ENCODE data around the gene TMEM218.

TMEM218 gene

GRCh38 chr11:125155767-125156166, 44.3 kb upstream of the TMEM218 start:
- TF ChIP-seq USF1 (IDR thresholded peaks at IDR 0.05): no peak
- TF ChIP-seq TCF12 (IDR thresholded peaks at IDR 0.05; ENCODE audit: low read depth): no peak
- TF ChIP-seq ZBTB7A (IDR thresholded peaks at IDR 0.05; ENCODE audit: low read depth): no peak
- no peak for TF ChIP-seq EP300 (IDR thresholded peaks at IDR 0.05; ENCODE audit: borderline replicate concordance)
- TF ChIP-seq YY1 (IDR thresholded peaks at IDR 0.05; ENCODE audit: low read depth): no peak
- TF ChIP-seq EGR1 (IDR thresholded peaks at IDR 0.05): no peak
- TF ChIP-seq CREB1 (IDR thresholded peaks at IDR 0.05; ENCODE audit: low read depth): no peak
- no peak for TF ChIP-seq TEAD4 (IDR thresholded peaks at IDR 0.05)
- no peak for TF ChIP-seq FOXM1 (IDR thresholded peaks at IDR 0.05; ENCODE audit: borderline replicate concordance, low read depth)
- no peak for TF ChIP-seq TAF1 (IDR thresholded peaks at IDR 0.05; ENCODE audit: low read depth)
- no peak for TF ChIP-seq CEBPB (IDR thresholded peaks at IDR 0.05)
- TF ChIP-seq NFIC (IDR thresholded peaks at IDR 0.05): no peak
- no peak for TF ChIP-seq MAX (IDR thresholded peaks at IDR 0.05)
- TF ChIP-seq REST (IDR thresholded peaks at IDR 0.05; ENCODE audit: low read depth): no peak
- no peak for TF ChIP-seq RAD21 (IDR thresholded peaks at IDR 0.05; ENCODE audit: low read depth)

GRCh38 chr11:125155100-125155444, 43.6 kb upstream of the TMEM218 start:
- TF ChIP-seq MAX (IDR thresholded peaks at IDR 0.05) (no peak), TEAD4 (IDR thresholded peaks at IDR 0.05) (no peak), CEBPB (IDR thresholded peaks at IDR 0.05) (no peak), TAF1 (IDR thresholded peaks at IDR 0.05; ENCODE audit: low read depth) (no peak), TCF12 (IDR thresholded peaks at IDR 0.05; ENCODE audit: low read depth) (no peak), EP300 (IDR thresholded peaks at IDR 0.05; ENCODE audit: borderline replicate concordance) (no peak), NFIC (IDR thresholded peaks at IDR 0.05) (no peak), USF1 (IDR thresholded peaks at IDR 0.05) (no peak), CREB1 (IDR thresholded peaks at IDR 0.05; ENCODE audit: low read depth) (no peak)

- no peak for TF ChIP-seq CREB1 (IDR thresholded peaks at IDR 0.05; ENCODE audit: low read depth)
- TF ChIP-seq TCF12 (IDR thresholded peaks at IDR 0.05; ENCODE audit: low read depth): no peak
These were observed 43.1 kb upstream of the TMEM218 start for GRCh38 chr11:125154378-125155099.

- TF ChIP-seq FOXM1 (IDR thresholded peaks at IDR 0.05; ENCODE audit: borderline replicate concordance, low read depth): no peak
- no peak for TF ChIP-seq ZBTB7A (IDR thresholded peaks at IDR 0.05; ENCODE audit: low read depth)
- no peak for TF ChIP-seq REST (IDR thresholded peaks at IDR 0.05; ENCODE audit: low read depth)
- TF ChIP-seq TEAD4 (IDR thresholded peaks at IDR 0.05): no peak
- no peak for TF ChIP-seq RAD21 (IDR thresholded peaks at IDR 0.05; ENCODE audit: low read depth)
- no peak for TF ChIP-seq USF1 (IDR thresholded peaks at IDR 0.05)
- TF ChIP-seq TAF1 (IDR thresholded peaks at IDR 0.05; ENCODE audit: low read depth): no peak
- no peak for TF ChIP-seq YY1 (IDR thresholded peaks at IDR 0.05; ENCODE audit: low read depth)
- TF ChIP-seq CREB1 (IDR thresholded peaks at IDR 0.05; ENCODE audit: low read depth): no peak
- no peak for TF ChIP-seq EGR1 (IDR thresholded peaks at IDR 0.05)
- TF ChIP-seq CEBPB (IDR thresholded peaks at IDR 0.05): no peak
- TF ChIP-seq NFIC (IDR thresholded peaks at IDR 0.05): no peak
- TF ChIP-seq TCF12 (IDR thresholded peaks at IDR 0.05; ENCODE audit: low read depth): no peak
- no peak for TF ChIP-seq EP300 (IDR thresholded peaks at IDR 0.05; ENCODE audit: borderline replicate concordance)
- TF ChIP-seq MAX (IDR thresholded peaks at IDR 0.05): no peak
These were observed 42.4 kb upstream of the TMEM218 start for GRCh38 chr11:125153837-125154236.

GRCh38 chr11:125148743-125149142, 37.3 kb upstream of the TMEM218 start:
- TF ChIP-seq EGR1 (IDR thresholded peaks at IDR 0.05) (no peak), CREB1 (IDR thresholded peaks at IDR 0.05; ENCODE audit: low read depth) (no peak), FOXM1 (IDR thresholded peaks at IDR 0.05; ENCODE audit: borderline replicate concordance, low read depth) (no peak), RAD21 (IDR thresholded peaks at IDR 0.05; ENCODE audit: low read depth) (no peak), NFIC (IDR thresholded peaks at IDR 0.05) (no peak), REST (IDR thresholded peaks at IDR 0.05; ENCODE audit: low read depth) (no peak), EP300 (IDR thresholded peaks at IDR 0.05; ENCODE audit: borderline replicate concordance) (no peak), CEBPB (IDR thresholded peaks at IDR 0.05) (no peak), ZBTB7A (IDR thresholded peaks at IDR 0.05; ENCODE audit: low read depth) (no peak), MAX (IDR thresholded peaks at IDR 0.05) (no peak), TCF12 (IDR thresholded peaks at IDR 0.05; ENCODE audit: low read depth) (no peak), TEAD4 (IDR thresholded peaks at IDR 0.05) (no peak), YY1 (IDR thresholded peaks at IDR 0.05; ENCODE audit: low read depth) (no peak), TAF1 (IDR thresholded peaks at IDR 0.05; ENCODE audit: low read depth) (no peak), USF1 (IDR thresholded peaks at IDR 0.05) (no peak)
